PC-9 (cell line): ENCODE measurements around the gene TRIML2.

Experiments used
- EZH2 ChIP-seq: fragments of 200-600 bp; sonication (generic); IDR thresholded peaks from 2 replicates; pipeline ENCODE4 v1.8.0; 2017; ENCODE audit warnings: antibody characterized with exemption, low read depth
- TF ChIP-seq, protein P1 (sequence below): fragments of 200-600 bp; sonication (generic); conservative IDR thresholded peaks from 2 replicates; pipeline ENCODE4 v1.6.1; 2017; ENCODE audit warnings: mixed run types, antibody characterized with exemption, mild to moderate bottlenecking, moderate library complexity

- TF ChIP-seq, protein P1, sequence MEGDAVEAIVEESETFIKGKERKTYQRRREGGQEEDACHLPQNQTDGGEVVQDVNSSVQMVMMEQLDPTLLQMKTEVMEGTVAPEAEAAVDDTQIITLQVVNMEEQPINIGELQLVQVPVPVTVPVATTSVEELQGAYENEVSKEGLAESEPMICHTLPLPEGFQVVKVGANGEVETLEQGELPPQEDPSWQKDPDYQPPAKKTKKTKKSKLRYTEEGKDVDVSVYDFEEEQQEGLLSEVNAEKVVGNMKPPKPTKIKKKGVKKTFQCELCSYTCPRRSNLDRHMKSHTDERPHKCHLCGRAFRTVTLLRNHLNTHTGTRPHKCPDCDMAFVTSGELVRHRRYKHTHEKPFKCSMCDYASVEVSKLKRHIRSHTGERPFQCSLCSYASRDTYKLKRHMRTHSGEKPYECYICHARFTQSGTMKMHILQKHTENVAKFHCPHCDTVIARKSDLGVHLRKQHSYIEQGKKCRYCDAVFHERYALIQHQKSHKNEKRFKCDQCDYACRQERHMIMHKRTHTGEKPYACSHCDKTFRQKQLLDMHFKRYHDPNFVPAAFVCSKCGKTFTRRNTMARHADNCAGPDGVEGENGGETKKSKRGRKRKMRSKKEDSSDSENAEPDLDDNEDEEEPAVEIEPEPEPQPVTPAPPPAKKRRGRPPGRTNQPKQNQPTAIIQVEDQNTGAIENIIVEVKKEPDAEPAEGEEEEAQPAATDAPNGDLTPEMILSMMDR = no peak
- TF ChIP-seq EZH2 = no peak
These were observed 66.2 kb downstream of the TRIML2 start for GRCh38 chr4:188043154-188043553.
